Measurements from ENCODE around the gene UST. TPM values are rescaled to one million over a fixed set of nuclear protein-coding genes. Genes with fewer than 3 reads are reported as not detected.

Gene UST
- total RNA-seq, 1 experiment from 2014 or later, result 6.1 TPM

DNA sequence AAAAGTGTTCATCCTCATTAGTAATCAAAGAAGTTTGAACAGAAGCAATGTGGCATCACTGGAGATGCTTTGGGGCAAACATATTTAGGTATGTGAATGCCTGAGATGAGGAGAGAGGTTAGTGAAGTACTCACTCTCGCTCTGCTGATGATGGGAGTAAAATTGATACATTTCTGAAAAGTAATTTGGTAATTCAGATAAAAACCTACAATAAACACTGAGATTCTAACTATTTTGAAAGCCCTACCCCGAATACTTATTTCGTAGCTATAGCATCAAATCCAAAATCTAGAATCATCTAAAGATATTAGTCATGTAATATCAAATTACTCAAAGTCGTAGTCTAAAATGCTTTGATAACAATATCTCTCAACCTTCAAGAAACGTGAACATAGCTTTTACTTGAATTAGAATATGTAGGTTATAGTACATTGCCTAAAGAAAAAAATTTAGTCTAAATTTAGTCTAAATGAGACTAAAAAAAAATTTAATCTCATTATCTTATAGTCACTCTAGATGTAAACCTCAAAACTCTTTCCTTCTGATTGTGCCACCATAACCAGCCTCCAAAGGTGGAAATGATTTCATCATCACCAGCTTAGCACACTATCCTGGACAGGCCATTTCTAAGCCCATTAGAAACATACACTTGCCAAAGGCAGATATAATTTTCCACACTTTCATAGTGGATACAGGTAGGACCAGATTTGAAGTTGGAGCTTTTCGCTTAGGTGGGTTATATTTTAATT lies 338.2 kb downstream of the UST start:
- no peak for DNase-seq (ENCODE audit: low read depth, low spot score)
- H3K4me2 ChIP-seq (ENCODE audit: low read length), result no peak overlapping the region
- ChIA-PET POLR2A (interaction anchor here (1.2 kb wide), 1 partner anchor 347 kb away, joined by 3 read pairs; no protein-coding TSS in a partner anchor), CTCF (interaction anchor here (0.7 to 1.7 kb wide), 3 partner anchors 56 to 347 kb away, joined by 3 to 6 read pairs (median 5); no protein-coding TSS in a partner anchor), RAD21 (ENCODE audit: low non-redundant PET in 1 of 2, low total read pairs in 2 of 2, uncharacterized antibody in 2 of 2, unreplicated experiment in 2 of 2) (no interaction called here)
- H3K27ac ChIP-seq (ENCODE audit: low read depth, low read length), result no peak overlapping the region
- H3K9ac ChIP-seq (ENCODE audit: low read length), result no peak overlapping the region
- no peaks in the 10 kb centered on the region for H4K20me1 ChIP-seq (ENCODE audit: insufficient read depth)
- H3K9me3 ChIP-seq (ENCODE audit: control insufficient read depth in 1 of 2, insufficient read depth in 1 of 2, low read depth in 1 of 2, low read length in 2 of 2), result no peaks in the 10 kb centered on the region
- H3K4me3 ChIP-seq (replicated peaks in 1 of 2; ENCODE audit: low read depth in 1 of 2, low read length in 2 of 2), result no peak overlapping the region
- BruUV-seq (replicated peaks), result no TSS peak
- H3K4me1 ChIP-seq (ENCODE audit: control insufficient read depth in 1 of 2, insufficient read depth in 2 of 2, low read length in 2 of 2), result no peaks in the 10 kb centered on the region; a peak in 1 of 4 replicates
- no peak for ATAC-seq
- TF ChIP-seq SIN3A (IDR thresholded peaks at IDR 0.05; ENCODE audit: low read depth) (no peak), POLR2AphosphoS5 (IDR thresholded peaks at IDR 0.05; ENCODE audit: low read depth, low read length) (no peak), EZH2phosphoT487 (IDR thresholded peaks at IDR 0.05; ENCODE audit: borderline replicate concordance) (no peak), ELF1 (IDR thresholded peaks at IDR 0.05; ENCODE audit: borderline replicate concordance, low read depth) (no peak), FOSL1 (IDR thresholded peaks at IDR 0.05; ENCODE audit: low read depth) (no peak), SRF (IDR thresholded peaks at IDR 0.05; ENCODE audit: low read depth) (no peak), EGR1 (IDR thresholded peaks at IDR 0.05; ENCODE audit: low read depth) (no peak), CBX3 (IDR thresholded peaks at IDR 0.05; ENCODE audit: low read depth) (no peak)
- TF ChIP-seq, protein P1, sequence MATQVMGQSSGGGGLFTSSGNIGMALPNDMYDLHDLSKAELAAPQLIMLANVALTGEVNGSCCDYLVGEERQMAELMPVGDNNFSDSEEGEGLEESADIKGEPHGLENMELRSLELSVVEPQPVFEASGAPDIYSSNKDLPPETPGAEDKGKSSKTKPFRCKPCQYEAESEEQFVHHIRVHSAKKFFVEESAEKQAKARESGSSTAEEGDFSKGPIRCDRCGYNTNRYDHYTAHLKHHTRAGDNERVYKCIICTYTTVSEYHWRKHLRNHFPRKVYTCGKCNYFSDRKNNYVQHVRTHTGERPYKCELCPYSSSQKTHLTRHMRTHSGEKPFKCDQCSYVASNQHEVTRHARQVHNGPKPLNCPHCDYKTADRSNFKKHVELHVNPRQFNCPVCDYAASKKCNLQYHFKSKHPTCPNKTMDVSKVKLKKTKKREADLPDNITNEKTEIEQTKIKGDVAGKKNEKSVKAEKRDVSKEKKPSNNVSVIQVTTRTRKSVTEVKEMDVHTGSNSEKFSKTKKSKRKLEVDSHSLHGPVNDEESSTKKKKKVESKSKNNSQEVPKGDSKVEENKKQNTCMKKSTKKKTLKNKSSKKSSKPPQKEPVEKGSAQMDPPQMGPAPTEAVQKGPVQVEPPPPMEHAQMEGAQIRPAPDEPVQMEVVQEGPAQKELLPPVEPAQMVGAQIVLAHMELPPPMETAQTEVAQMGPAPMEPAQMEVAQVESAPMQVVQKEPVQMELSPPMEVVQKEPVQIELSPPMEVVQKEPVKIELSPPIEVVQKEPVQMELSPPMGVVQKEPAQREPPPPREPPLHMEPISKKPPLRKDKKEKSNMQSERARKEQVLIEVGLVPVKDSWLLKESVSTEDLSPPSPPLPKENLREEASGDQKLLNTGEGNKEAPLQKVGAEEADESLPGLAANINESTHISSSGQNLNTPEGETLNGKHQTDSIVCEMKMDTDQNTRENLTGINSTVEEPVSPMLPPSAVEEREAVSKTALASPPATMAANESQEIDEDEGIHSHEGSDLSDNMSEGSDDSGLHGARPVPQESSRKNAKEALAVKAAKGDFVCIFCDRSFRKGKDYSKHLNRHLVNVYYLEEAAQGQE (IDR thresholded peaks at IDR 0.05; ENCODE audit: low read depth), result no peak
- H3K79me2 ChIP-seq (ENCODE audit: insufficient read depth, low read length), result no peaks in the 10 kb centered on the region
- H2AFZ ChIP-seq (ENCODE audit: low read depth, low read length, poor library complexity, severe bottlenecking), result no peak overlapping the region
- H3K27me3 ChIP-seq (ENCODE audit: insufficient read depth, low read length), result no peaks in the 10 kb centered on the region
- intact Hi-C loops (cut with micrococcal nuclease), result no loop called here
- no peaks in the 10 kb centered on the region for H3K36me3 ChIP-seq (ENCODE audit: control insufficient read depth in 1 of 2, insufficient read depth in 2 of 2, low read length in 2 of 2)
- no peaks in the 10 kb centered on the region for H3K9me2 ChIP-seq (ENCODE audit: insufficient read depth)
